GM15510 (cell line): Measurements from ENCODE around the gene SENP8.

Source experiments
- POLR2A ChIP-seq: IDR thresholded peaks from 3 replicates; pipeline ENCODE4 v1.6.1; 2011; ENCODE audit warnings: borderline replicate concordance; ENCODE audit not compliant: insufficient read length; ENCODE audit errors: extremely low read depth

The SENP8 gene

DNA sequence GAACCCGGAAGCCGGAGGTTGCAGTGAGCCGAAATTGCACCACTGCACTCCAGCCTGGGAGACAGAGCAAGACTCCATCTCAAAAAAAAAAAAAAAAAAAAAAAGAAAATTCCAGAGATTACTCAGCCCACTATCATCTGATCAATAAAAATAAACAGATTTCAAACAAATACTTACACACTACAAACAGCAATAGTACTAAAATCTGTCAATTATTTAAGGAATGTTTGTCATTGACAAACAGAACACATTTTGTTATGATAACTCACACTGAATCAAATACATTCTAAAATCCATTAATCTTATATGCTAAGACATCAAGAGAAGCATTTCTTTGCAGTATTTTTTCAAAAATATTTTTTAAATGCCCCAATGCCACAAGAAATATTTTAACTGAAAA, 7.8 kb upstream of the SENP8 start:
- no peak for TF ChIP-seq POLR2A

DNA sequence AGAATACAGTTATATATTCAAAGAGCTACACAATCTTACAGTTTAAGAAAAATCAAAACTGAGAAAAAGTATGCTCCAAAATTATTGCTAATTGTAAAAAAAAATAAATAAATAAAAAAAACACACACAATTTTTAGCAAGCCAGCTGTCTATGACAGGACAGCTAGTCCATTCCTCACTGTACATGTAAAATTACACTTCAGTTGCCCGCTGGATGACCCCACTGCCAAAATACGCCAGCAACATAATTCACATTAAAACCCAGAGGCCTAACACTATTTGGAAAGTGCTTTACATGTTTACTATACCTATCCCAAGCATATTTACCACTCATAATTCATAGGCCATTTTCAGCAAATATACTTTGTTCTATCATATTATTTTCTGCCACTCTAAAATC, 6.1 kb upstream of the SENP8 start:
- TF ChIP-seq POLR2A = no peak

DNA sequence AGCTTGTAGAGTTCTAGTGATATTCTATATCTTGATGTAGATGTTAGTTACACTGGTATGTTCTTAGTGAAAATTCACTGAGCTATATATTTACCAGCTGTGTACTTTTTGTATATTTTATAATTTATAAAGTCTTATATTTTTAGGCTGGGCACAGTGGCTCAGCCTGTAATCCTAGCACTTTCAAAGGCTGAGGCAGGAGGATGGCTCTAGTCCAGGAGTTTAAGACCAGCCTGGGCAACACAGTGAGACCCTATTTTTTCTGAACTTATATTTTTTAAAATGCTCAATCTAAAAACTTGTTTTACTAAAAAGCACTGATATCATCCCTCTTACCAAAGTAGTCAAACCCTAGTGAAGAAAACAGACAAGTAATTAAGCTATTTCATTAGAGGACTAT, 5.4 kb upstream of the SENP8 start:
- no peak for TF ChIP-seq POLR2A

- no peak for TF ChIP-seq POLR2A
These were observed 4.7 kb upstream of the SENP8 start for GRCh38 chr15:72113347-72114031.

DNA sequence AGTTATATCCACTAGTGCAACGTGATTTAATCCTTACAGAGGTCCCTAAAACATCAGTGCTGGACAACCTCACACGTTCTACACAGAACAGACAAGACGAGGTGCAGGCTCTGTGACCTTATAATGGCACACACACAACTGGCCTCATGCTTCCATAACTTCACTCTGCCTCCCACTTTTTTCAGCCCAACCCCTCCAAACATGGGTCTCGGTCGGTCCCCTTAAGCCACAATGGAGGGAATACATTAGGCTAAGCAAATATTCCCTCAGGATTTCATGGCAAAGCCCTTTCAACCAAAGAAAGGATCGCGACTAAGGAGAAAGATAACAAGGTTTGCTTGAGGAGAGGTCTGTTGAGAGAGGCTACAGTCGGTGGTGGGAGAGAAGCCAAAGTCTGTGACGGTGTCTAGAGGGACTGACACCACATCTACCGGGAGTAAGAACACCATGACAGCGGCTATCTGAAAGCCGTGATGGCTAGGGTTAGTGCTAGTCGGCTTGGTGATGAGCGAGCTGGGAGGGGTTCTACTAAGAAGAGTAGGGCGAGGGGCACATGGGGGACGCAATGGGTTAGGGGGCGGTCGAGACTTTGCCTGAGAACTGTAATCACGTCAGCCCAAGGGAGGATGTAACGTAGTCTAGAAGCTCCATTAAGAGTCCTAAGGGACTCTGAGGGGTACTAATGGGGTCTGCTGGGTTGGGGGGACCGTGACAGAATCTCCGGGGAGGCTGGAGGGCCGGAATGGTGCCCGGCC, 1.3 kb upstream of the SENP8 start:
- TF ChIP-seq POLR2A = no peak

DNA sequence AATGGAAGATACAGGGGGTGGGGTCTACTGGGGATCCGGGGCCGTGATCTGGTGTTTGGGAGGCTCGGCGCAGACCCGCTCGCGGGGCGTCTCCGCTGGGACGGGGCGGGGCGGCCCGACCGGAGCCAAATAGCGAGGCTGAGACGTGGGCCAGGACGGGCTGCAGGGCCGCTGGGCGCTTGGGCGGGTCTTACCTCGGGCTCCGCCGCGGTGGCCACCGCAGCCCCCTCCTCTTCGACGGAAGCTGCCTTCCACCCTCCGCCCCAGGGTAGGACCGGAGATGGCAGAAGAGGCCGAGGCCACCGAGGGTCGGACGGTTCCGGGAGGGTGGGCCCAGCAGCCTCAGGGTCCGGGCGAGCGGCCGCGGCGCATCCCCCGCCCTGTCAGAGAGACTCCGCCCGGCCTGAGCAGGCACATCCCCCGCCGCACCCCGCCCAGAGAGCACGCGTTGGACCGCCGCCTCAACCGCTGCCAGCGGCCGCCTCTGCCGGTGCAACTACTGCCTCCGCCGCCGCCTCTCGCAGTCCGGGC, 652 bp upstream of the SENP8 start:
- no peak for TF ChIP-seq POLR2A

- no peak for TF ChIP-seq POLR2A
These were observed 6.0 kb downstream of the SENP8 start for GRCh38 chr15:72124218-72124617.

DNA sequence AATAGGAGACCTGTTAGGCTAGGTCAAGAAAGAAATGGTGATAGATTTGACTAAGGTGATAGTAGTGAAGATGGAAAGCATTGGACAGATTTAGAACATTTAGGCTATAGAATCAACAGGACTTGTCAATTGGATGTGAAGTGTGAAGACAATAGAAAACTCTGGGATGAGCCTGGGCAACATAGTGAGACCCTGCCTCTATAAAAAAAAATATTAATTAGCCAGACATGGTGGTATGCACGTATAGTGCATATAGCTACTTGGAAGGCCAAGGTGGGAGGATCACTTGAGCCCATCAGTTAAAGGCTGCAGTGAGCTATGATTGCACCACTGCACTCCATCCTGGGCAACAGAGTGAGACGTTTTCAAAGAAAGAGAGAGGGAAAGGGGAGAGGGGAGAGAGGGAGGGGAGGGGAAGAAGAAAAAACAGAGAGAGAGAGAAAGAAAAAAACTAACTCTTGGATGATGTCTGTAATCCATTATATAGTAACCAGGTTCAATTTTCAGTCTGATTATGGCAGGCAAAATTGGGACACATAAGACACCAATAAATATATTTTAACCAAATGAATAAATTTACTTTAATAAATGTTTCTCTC, 9.6 kb downstream of the SENP8 start:
- TF ChIP-seq POLR2A = no peak

GRCh38 chr15:72128359-72128758, 10.2 kb downstream of the SENP8 start:
- no peak for TF ChIP-seq POLR2A

DNA sequence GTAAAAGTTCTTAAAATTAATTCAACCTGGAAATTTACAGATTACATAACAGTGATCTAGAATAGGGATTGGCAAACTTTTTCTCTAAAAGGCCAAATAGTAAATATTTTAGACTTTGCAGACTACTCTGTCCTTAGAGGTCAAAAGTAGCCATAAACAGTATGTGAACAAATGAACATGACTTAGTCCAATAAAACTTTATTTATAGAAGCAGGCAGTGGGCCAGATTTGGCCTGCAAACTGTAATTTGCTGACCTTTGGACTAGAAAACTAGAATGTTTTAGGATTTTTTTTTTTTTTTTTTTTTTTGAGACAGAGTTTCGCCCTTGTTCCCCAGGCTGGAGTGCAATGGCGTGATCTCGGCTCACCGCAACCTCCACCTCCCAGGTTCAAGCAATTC, 12.1 kb downstream of the SENP8 start:
- no peak for TF ChIP-seq POLR2A

DNA sequence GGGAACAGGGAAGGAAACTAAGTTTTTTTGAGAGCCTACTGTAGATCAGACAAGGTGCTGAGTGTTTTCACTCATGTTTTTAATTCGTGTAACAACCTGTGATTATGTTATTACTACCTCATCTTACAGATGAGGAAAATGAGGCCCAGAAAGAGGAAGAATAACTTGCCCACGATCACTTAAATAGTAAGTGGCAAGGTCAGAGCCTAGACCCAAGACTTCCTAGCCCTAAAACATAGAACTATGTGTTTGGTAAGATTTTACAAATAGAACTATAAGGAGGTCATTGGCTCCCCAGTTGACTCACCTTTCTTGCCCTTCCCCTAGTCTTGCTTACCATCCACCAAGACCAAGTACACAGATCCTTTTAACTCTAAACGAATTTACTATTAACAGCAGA, 13.7 kb downstream of the SENP8 start:
- TF ChIP-seq POLR2A = no peak

- no peak for TF ChIP-seq POLR2A
These were observed 15.0 kb downstream of the SENP8 start for GRCh38 chr15:72133211-72133610.

- TF ChIP-seq POLR2A = no peak
These were observed 17.5 kb downstream of the SENP8 start for GRCh38 chr15:72135719-72136118.

- no peak for TF ChIP-seq POLR2A
These were observed 18.2 kb downstream of the SENP8 start for GRCh38 chr15:72136170-72137051.

DNA sequence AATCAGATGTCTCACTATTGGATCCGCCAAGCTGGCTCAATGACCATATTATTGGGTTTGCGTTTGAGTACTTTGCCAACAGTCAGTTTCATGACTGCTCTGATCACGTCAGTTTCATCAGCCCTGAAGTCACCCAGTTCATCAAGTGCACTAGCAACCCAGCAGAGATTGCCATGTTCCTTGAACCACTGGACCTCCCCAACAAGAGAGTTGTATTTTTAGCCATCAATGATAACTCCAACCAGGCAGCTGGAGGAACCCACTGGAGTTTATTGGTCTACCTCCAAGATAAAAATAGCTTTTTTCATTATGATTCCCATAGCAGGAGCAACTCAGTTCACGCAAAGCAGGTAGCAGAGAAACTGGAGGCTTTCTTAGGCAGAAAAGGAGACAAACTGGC, 21.5 kb downstream of the SENP8 start:
- no peak for TF ChIP-seq POLR2A
